Testis (tissue), 2 donors: Measurements from ENCODE around the gene ZDBF2.

Source experiments
- POLR2A ChIP-seq: fragments of 450-650 bp; IDR thresholded peaks from one replicate; pipeline ENCODE4 v1.6.1; 2017; ENCODE audit warnings: antibody characterized with exemption, mild to moderate bottlenecking, moderate library complexity
- TF ChIP-seq, protein P1 (sequence below), 3 experiments: fragments of 450-650 bp in 2 of 3; fragments of 200-600 bp in 1 of 3; sonication (generic) in 1 of 3; IDR thresholded peaks; one replicate each; pipeline ENCODE4 v1.5.1; 2016 to 2019; ENCODE audit warnings: antibody characterized with exemption in 3 of 3, mild to moderate bottlenecking in 2 of 3, moderate library complexity in 1 of 3

DNA sequence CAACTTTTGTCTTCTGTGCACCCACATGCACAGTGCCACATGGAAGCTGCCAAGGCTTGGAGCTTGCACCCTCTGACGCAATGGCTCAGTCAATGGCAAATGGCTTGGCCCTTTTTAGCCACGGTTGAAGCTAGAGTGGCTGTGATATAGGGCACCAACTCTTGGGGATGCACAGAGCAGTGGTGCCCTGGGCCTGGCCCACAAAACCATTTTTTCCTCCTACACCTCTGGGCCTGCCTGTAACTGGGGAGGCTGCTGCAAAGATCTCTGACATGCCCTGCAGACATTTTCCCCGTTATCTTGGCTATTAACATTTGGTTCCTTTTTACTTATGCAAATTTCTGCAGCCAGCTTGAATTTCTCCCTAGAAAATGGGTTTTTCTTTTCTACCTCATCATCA lies 74.9 kb downstream of the ZDBF2 start:
- TF ChIP-seq, protein P1, sequence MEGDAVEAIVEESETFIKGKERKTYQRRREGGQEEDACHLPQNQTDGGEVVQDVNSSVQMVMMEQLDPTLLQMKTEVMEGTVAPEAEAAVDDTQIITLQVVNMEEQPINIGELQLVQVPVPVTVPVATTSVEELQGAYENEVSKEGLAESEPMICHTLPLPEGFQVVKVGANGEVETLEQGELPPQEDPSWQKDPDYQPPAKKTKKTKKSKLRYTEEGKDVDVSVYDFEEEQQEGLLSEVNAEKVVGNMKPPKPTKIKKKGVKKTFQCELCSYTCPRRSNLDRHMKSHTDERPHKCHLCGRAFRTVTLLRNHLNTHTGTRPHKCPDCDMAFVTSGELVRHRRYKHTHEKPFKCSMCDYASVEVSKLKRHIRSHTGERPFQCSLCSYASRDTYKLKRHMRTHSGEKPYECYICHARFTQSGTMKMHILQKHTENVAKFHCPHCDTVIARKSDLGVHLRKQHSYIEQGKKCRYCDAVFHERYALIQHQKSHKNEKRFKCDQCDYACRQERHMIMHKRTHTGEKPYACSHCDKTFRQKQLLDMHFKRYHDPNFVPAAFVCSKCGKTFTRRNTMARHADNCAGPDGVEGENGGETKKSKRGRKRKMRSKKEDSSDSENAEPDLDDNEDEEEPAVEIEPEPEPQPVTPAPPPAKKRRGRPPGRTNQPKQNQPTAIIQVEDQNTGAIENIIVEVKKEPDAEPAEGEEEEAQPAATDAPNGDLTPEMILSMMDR (IDR thresholded peaks at IDR 0.05) = no peak
- no peak for TF ChIP-seq POLR2A
